ENCODE measurements around the gene HERC3. TPM values are rescaled to one million over a fixed set of nuclear protein-coding genes. Genes with fewer than 3 reads are reported as not detected.

The HERC3 gene
- total RNA-seq, 1 experiment from 2014 or later: 10.5 TPM

GRCh38 chr4:88629826-88630225, 37.5 kb downstream of the HERC3 start:
- H3K36me3 Mint-ChIP-seq (ENCODE audit: insufficient read depth, unreplicated experiment): no peaks in the 10 kb centered on the region
- H3K4me3 ChIP-seq (ENCODE audit: low read depth, low read length): no peak overlapping the region
- peaks cover 14% of the 10 kb centered on the region for H3K9me3 Mint-ChIP-seq (ENCODE audit: unreplicated experiment)
- H3K9me3 ChIP-seq: 0 out of 2 replicates have a peak, but pooled peaks cover 6% of the 10 kb centered on the region
- intact Hi-C loops (cut with micrococcal nuclease; ENCODE audit: unreplicated experiment): no loop called here
- BruUV-seq (replicated peaks): no TSS peak
- ChIA-PET CTCF (no interaction called here), POLR2A (no interaction called here)
- no peaks in the 10 kb centered on the region for H3K4me1 Mint-ChIP-seq (ENCODE audit: low read depth, unreplicated experiment)
- DNase-seq: no peak
- no peaks in the 10 kb centered on the region for H3K4me1 ChIP-seq
- H3K36me3 ChIP-seq (ENCODE audit: control insufficient read depth, insufficient read depth, low read length): no peaks in the 10 kb centered on the region
- H3K27ac Mint-ChIP-seq (ENCODE audit: unreplicated experiment): no peak overlapping the region
- no peaks in the 10 kb centered on the region for H3K27me3 ChIP-seq (replicated peaks; ENCODE audit: control insufficient read depth, insufficient read depth, low read length)
- TF ChIP-seq CTCF (IDR thresholded peaks at IDR 0.05; ENCODE audit: insufficient read depth in 1 of 2, low read depth in 1 of 2, low read length in 1 of 2, severe bottlenecking in 1 of 2, unreplicated experiment in 1 of 2): no peak
- H3K27me3 Mint-ChIP-seq (ENCODE audit: insufficient read depth, unreplicated experiment): no peaks in the 10 kb centered on the region
- no peak overlapping the region for H3K4me3 Mint-ChIP-seq (ENCODE audit: unreplicated experiment)

GRCh38 chr4:88630756-88631155, 38.5 kb downstream of the HERC3 start:
- POLR2A ChIA-PET: no interaction called here
- intact Hi-C loops (cut with micrococcal nuclease; ENCODE audit: unreplicated experiment): no loop called here
- H3K4me3 Mint-ChIP-seq (ENCODE audit: unreplicated experiment): no peak overlapping the region
- Histone ChIP-seq H3K4me1 (no peaks in the 10 kb centered on the region), H3K36me3 (ENCODE audit: control insufficient read depth, insufficient read depth, low read length) (no peaks in the 10 kb centered on the region), H3K4me3 (ENCODE audit: low read depth, low read length) (no peak overlapping the region), H3K9me3 (0 out of 2 replicates have a peak, but pooled peaks cover 6% of the 10 kb centered on the region), H3K27me3 (replicated peaks; ENCODE audit: control insufficient read depth, insufficient read depth, low read length) (no peaks in the 10 kb centered on the region)
- BruUV-seq (replicated peaks): no TSS peak
- H3K9me3 Mint-ChIP-seq (ENCODE audit: unreplicated experiment): peaks cover 14% of the 10 kb centered on the region
- no peaks in the 10 kb centered on the region for H3K27me3 Mint-ChIP-seq (ENCODE audit: insufficient read depth, unreplicated experiment)
- no peak overlapping the region for H3K27ac Mint-ChIP-seq (ENCODE audit: unreplicated experiment)
- H3K4me1 Mint-ChIP-seq (ENCODE audit: low read depth, unreplicated experiment): no peaks in the 10 kb centered on the region
- TF ChIP-seq CTCF (IDR thresholded peaks at IDR 0.05; ENCODE audit: insufficient read depth in 1 of 2, low read depth in 1 of 2, low read length in 1 of 2, severe bottlenecking in 1 of 2, unreplicated experiment in 1 of 2): no peak
- DNase-seq: no peak
- CTCF ChIA-PET: no interaction called here
- H3K36me3 Mint-ChIP-seq (ENCODE audit: insufficient read depth, unreplicated experiment): no peaks in the 10 kb centered on the region

DNA sequence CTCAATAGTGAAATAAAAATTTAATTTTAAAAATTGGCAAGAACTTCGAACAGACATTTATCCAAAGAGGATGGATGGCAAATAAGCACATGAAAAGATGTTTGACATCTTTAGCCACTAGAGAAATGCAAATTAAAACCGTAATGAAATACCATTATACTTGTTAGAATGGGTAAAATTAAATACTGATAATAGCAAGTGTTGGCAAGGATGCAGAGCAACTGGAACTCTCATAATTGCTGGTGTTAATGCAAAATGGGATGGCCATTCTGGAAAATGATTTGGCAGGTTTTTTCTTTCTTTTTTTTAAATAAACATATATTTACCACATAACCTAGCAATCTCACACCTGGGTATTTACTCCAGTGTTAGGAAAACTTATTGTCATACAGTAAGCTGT, 51.7 kb downstream of the HERC3 start:
- H3K9me3 Mint-ChIP-seq (ENCODE audit: unreplicated experiment): peaks cover 15% of the 10 kb centered on the region
- Histone ChIP-seq H3K36me3 (ENCODE audit: control insufficient read depth, insufficient read depth, low read length) (no peaks in the 10 kb centered on the region), H3K9me3 (no peaks in the 10 kb centered on the region), H3K27me3 (replicated peaks; ENCODE audit: control insufficient read depth, insufficient read depth, low read length) (no peaks in the 10 kb centered on the region), H3K4me1 (peaks cover 26% of the 10 kb centered on the region), H3K4me3 (ENCODE audit: low read depth, low read length) (no peak overlapping the region)
- TF ChIP-seq CTCF (IDR thresholded peaks at IDR 0.05; ENCODE audit: insufficient read depth in 1 of 2, low read depth in 1 of 2, low read length in 1 of 2, severe bottlenecking in 1 of 2, unreplicated experiment in 1 of 2): no peak
- H3K4me1 Mint-ChIP-seq (ENCODE audit: low read depth, unreplicated experiment): peaks cover 26% of the 10 kb centered on the region
- no peak overlapping the region for H3K27ac Mint-ChIP-seq (ENCODE audit: unreplicated experiment)
- no peaks in the 10 kb centered on the region for H3K27me3 Mint-ChIP-seq (ENCODE audit: insufficient read depth, unreplicated experiment)
- CTCF ChIA-PET: no interaction called here
- no peak overlapping the region for H3K4me3 Mint-ChIP-seq (ENCODE audit: unreplicated experiment)
- DNase-seq: no peak
- POLR2A ChIA-PET: no interaction called here
- intact Hi-C loops (cut with micrococcal nuclease; ENCODE audit: unreplicated experiment): no loop called here
- H3K36me3 Mint-ChIP-seq (ENCODE audit: insufficient read depth, unreplicated experiment): no peaks in the 10 kb centered on the region
- BruUV-seq (replicated peaks): no TSS peak

All from Caco-2 (cell line).